NCI-H1105 (cell line): ENCODE data around the gene MSMB.
A peak's percentile ranks its signal among the peaks of the same experiment; 100 is the strongest.
"Not testable (repeated sequence)": the region's sequence is repeated elsewhere in the genome, so short reads cannot be mapped to it uniquely, and the experiment has no call there.

Experiments
- DNase-seq: peaks from one replicate; lab custom pipeline; 2025; lab: John Stamatoyannopoulos, UW

MSMB gene, protein sequence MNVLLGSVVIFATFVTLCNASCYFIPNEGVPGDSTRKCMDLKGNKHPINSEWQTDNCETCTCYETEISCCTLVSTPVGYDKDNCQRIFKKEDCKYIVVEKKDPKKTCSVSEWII

GRCh38 chr10:46046261-46046660, at the start of gene MSMB:
MSMB (minus strand) TSS chr10:46046269; CDS start chr10:46046237, 32 bp downstream.
- no peak for DNase-seq

DNA sequence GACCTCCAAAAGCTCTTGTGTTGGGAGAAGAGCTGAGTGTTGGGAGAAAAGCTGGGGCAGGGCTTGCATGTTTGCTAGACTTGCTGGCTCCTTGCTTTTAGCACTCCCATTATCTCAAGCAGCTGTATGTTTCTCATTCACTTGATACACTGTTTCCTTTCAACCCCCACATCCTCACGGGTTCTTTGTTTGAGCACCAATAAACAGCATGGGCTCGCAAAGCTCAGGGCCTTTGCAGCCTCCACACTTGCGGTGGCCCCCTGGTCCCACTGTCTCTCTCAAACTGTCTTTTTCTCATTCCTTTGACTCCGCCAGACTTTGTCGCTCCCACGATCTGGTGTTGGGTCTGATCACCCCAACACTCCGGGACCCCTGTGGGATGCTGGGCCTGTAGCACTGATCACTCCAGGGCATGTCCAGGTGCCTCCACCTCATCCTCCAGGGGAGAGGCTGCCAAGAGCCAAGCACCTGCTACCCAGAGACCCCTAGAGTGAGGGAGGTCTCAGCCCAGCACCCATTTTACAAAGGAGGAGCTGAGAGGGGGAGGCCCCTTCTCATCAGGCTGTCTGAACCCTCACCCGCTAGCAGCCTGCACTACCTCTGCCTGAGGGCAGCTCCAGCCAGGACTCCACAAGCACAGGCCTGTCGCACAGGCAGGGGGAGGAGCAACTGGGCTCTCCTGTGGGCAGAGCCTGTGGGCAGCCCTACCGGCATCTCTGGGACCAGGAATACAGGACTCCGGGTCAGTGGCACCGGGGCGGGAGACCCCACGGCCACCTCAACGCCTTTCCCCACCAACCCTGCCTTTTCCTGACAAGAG, 49.1 kb upstream of the MSMB start:
- DNase-seq: peak; percentile 2

DNA sequence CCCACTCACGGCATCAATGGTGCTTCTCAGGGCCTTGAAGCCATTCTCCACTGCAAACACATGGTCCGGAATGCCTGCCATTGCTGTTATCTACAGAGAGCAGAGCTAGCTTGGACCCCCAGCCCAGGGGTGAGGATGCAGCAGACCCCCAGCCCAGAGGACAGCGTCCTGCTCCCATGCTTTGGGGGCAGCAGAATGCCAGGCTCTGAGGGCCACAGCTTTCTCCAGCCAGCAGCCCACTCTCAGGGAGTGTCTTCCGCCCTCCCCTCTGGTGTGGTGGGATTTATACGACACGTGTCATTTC, 48.1 kb upstream of the MSMB start:
- no peak for DNase-seq

DNA sequence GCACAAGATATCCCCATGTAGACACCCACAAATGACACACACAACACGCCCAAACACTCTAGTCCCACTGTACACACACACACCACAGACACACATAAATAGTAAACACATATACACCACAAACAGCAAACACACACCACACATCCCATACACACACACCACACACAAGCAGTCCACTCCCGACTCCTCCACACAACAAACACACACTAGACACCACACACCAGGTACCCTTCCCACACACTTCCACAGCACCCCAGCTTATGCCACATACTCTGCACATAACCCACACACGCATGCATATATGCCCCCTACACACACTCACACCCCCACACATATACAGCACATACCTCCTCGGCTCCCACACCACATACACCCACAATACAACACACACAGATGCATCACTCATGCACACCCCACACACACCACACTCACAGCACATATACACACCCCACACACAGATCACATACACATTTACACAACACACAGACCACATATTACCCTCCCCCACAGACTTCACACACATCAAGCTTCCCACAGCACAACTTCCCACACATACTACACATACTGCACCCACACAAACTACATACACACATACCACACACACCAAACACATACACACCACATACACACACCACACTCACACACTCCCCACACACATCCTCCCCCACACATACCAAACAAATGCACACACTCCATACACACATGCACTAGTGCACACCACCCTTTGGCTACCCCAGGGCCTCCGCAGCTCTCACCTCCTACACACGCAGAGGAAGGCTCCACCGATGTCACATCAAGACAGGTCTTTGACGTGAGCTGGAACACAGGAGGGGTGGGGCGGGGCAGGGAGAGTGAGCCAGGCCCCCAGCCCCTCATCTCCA, 47.5 kb upstream of the MSMB start:
- not testable (repeated sequence) for DNase-seq

GRCh38 chr10:46092524-46093081, 46.5 kb upstream of the MSMB start:
- DNase-seq: no peak

- DNase-seq: no peak
Measured at GRCh38 chr10:46091828-46092523, 45.9 kb upstream of the MSMB start.

DNA sequence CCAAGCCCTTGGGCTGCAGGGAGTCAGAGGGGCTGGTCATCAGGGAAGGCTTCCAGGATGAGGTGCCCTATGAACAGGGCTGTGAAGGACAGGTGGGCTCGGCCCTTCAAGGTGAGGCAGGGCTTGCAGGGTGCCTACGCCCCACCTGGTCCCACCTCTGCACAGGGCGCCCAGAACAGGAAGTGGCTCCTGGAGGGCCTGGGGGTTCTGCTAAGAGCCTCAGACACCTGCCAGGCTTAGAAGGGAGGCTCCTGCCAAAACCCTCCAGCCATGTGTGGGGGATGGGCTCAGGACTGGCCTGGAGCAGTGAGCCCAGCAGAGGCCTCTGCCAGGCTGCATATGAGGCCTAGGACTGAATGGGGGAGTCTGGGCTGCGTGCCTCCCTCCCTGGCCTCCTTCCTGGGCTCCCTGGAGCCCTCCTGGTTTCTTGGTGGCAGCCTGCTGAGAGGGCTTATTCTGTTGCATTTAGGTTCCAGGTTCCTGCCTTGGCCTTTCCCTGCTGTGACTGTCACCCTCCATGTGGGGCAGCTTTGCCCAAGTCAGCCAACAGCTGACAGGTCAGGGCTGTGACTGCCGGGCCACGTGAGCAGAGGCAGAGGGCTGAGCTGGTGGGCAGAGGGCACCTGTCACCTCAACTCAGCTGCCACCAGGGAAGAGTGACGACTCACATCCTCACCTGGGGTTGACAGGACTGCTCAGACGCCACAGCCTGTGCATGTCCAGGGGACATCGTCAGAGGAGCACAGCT, 45.2 kb upstream of the MSMB start:
- DNase-seq: no peak

DNA sequence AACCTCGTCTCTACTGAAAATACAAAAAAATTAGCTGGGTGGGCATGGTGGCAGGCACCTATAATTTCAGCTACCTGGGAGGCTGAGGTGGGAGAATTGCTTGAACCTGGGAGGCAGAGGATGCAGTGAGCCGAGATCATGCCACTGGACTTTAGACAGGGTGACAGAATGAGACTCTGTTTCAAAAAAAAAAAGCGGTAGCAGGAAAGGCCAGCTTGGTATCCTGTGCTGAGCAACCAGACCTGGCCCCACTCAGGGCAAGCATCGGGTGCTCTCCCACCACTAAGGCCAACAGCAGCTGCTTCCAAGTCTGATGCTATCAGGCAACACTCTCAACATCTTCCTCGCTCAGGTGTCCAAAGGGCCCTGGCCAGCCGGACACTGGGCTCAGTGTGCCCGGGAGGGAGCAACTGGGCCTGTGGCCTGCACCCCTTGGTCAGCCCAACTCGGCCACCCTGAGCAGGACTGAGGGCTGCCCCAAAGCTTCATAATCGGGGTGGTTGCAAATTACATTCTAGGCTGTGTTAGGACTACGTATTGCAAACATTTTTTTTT, 44.3 kb upstream of the MSMB start:
- DNase-seq: no peak

DNA sequence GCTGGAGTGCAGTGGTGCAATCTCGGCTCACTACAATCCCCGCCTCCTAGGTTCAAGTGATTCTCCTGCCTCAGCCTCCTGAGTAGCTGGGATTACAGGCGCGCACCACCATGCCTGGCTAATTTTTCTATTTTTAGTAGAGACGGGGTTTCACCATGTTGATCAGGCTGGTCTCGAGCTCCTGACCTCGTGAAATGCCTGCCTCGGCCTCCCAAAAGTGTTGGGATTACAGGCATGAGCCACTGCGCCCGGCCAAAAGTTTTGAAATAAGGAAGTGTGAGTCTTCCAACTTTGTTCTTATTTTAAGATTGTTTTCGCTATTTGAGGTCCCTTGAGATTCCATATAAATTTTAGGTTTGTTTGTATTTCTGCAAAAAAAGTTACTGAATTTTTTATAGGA, 41.3 kb upstream of the MSMB start:
- not testable (repeated sequence) for DNase-seq

DNA sequence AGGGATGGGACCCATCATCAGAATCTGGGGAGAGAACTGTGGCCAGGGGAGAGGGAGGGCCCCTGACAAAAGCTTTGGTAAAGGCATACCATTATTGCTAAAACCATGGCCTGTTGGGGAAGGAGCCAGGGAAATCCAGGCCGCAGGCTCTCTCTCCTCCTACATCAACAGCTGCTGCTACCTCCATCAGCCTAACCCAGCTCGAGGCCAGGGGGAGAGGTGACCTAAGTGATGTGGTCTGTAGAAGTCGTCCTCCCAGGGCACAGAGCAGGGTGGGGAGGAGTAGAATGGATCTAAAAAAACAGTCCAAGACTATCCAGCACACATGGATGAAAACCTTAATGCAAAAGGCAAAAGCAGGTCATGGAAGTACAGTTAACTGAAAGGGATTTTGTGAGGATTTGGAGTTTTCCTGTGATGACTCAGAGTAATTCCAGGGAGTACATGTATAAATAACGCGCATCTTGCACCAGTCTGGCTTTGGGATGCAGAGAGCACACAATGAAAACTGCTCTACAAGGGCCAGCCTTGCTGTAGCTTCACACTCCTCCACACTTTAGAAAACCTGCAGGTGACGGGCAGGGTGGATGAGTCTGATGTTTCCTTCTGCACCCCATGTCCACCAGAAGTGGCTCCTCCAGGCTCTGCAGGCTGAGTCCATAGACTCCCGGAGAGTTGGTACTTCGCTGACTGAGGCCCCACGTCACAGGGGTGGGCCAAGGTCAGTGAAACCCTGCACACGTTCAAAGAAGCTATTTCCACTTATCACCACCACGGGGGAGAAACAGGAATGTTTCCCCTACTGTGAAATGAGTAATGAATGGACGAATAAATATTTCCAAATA, 38.5 kb upstream of the MSMB start:
- no peak for DNase-seq

DNA sequence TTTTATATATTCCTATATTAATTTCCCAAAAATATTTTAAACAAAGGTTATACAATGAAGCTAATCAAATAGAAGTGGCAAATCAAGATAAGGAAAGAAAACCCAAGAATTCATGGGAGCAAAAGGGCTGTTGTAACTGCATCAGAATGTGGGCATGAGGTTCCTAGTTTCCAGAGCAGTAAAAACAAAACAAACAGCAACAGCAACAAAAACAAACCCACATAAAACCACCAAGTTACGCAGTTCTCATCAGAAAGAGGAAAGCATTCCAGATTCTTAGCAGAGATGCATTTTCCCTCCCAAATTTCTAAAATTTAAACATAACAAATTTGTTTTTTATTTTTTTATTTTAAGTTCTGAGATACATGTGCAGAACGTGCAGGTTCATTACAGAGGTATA, 34.8 kb upstream of the MSMB start:
- no peak for DNase-seq

DNA sequence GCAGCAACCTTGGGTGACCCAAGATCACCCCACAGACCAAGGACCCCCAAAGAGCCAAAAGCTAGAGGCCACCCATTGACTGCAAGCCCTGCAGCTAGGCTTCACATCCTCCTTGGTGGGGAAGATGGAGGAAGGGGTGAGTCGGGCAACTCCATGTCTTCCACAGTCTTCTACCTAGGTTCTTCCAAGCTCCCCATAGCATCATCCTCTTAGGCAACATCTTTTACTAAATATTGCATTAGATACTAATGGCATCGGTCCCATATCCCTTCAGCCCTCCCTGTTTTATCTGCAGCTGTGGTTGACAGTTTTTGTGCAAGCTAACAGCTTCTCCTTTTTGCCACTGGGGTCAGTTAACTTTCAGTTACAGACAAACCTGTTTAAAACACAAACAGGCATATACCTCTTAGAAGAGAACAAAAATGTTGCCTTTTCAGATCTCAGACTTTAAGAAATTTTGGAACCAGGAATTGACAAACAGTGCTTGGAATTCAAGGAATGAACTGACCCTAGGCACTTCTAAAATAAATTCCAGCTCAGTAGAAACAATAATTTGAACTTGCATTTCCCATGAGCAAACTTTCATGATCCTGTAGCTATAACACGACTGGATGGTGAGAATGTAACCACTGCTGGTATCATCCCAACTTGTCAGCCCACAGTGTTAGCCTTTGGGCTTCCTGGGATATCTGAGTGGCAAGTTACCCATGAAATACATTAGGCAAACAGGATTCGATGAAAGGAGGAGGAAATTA, 33.9 kb upstream of the MSMB start:
- no peak for DNase-seq

DNA sequence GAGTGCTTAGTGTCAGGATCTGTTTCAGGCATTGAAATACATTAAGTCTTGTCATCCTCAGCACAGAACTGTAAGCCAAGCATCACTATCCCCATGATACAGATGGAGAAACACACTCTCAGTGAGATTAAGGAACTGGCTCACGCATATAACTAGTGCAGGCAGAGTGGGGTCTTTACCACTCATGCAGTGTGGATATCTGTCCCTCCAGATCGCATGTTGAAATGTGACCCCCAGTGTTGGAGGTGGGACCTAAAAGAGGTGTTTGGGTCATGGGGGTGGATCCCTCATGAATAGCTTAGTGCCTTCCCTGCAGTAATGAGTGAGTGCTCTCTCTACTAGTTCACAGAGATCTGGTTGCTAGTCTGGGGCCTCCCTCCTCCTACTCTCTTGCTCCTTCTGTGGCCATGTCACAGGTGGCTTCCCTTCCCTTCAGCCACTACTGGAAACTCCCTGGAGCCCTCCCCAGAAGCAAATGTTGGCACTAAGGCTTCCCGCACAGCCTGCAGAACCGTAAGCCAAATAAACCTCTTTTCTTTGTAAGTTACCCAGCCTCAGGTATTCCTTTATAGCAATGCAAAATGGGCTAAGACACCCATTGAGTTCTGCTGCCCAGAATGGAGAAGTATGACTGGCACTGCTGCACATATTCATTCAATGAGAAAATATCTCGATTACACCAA, 31.8 kb upstream of the MSMB start:
- DNase-seq: no peak

GRCh38 chr10:46077141-46077554, 31.1 kb upstream of the MSMB start:
- no peak for DNase-seq

GRCh38 chr10:46075869-46076268, 29.8 kb upstream of the MSMB start:
- DNase-seq: no peak

DNA sequence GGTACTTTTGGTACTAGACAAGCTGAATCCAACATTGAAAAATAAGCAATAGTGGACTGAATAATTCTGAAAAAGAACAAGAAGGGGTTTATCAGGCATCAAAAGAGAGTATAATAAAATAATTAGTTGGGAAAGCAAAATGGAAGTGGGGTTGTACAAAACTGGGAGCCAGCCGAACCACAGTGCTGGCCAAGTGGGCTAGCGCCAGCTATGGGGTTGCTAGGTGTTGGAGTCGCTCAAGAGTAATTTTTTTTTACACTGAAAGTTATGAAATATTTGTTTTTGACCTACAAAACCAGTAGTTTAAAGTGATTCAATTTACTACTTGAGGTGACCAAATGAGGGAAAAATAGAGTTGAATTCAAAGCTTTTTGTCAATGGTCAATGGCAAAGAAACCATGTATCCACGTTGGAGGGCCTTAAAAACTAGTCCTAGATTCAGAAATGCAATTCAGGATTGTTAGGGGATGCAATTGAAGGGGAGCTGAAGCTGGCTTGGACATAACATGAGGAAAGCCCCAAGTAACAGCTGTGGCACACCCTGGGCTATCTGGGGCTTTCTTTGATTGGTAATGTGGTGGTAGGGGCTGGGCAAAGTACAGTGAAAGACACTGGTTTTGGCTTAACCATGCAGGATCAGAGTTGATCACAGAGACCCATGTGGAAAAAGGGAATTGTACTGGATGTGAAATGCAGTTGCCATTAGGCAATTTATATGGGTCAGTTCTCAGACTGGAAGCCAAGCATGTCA, 28.3 kb upstream of the MSMB start:
- no peak for DNase-seq

GRCh38 chr10:46073564-46073963, 27.5 kb upstream of the MSMB start:
- no peak for DNase-seq

DNA sequence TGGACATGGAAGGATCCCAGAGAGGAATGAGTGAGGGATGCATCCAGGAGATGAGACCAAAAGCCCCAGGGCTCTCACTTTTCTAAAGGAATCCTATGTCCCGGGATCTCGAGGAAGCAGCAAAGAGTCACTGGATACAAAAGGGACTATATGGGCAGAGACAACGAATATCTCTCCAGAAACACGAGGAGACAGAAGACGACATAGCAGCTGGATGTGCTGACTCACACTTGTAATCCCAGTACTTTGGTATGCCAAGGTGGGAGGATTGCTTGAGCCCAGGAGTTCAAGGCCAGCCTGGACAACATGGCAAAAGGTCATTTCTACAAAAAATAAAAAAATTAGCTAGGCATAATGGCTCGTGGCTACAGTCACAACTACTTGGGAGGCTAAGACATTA, 24.7 kb upstream of the MSMB start:
- no peak for DNase-seq
